H1 (cell line): Measurements from ENCODE around the gene NKPD1. TPM values are rescaled to one million over a fixed set of nuclear protein-coding genes. Genes with fewer than 3 reads are reported as not detected.

ENCODE experiments used
- CTCF ChIA-PET: fragments of 300-600 bp; sonication (Branson Sonifier 250); formaldehyde crosslinking; loops from one replicate; lab custom pipeline; 2021; ENCODE audit not compliant: partially characterized antibody; lab: Charles Lee
- POLR2A ChIA-PET: fragments of 300-600 bp; sonication (Branson Sonifier 250); formaldehyde crosslinking; loops from one replicate; lab custom pipeline; 2021; ENCODE audit warnings: inconsistent platforms; ENCODE audit not compliant: partially characterized antibody; lab: Charles Lee
- DNase-seq, 2 experiments: peaks; one replicate each; pipeline versions ENCODE4 v3.0.0 to v3.0.0-alpha.2; 2010 to 2022; ENCODE audit warnings: low spot score in 2 of 2, low read depth in 1 of 2, mixed read lengths in 1 of 2
- FAIRE-seq: peaks from 2 replicates; lab custom pipeline; 2011; peaks lifted over from hg19 to GRCh38; lab: Jason Lieb, UNC
- H2AFZ ChIP-seq: 2 replicates; pipeline ENCODE4 v1.8.1; 2012; ENCODE audit warnings: low read length, inconsistent platforms
- H2AK5ac ChIP-seq: 2 replicates; pipeline ENCODE4 v1.6.1; 2013; ENCODE audit warnings: low read depth, low read length
- H2BK120ac ChIP-seq: replicated peaks from 2 replicates; pipeline ENCODE3; 2013; ENCODE audit warnings: low read depth, low read length, inconsistent platforms
- H2BK12ac ChIP-seq: 2 replicates; pipeline ENCODE4 v1.6.1; 2013; ENCODE audit warnings: low read depth, low read length
- H2BK15ac ChIP-seq: 2 replicates; pipeline ENCODE4 v1.6.1; 2013; ENCODE audit warnings: low read length
- H2BK20ac ChIP-seq: 2 replicates; pipeline ENCODE4 v1.6.1; 2013; ENCODE audit warnings: low read length
- H2BK5ac ChIP-seq: 2 replicates; pipeline ENCODE4 v1.6.1; 2013; ENCODE audit warnings: low read depth, low read length
- H3K14ac ChIP-seq: 2 replicates; pipeline ENCODE4 v1.6.1; 2013; ENCODE audit warnings: inconsistent platforms; ENCODE audit not compliant: insufficient read length
- H3K18ac ChIP-seq: 2 replicates; pipeline ENCODE4 v1.6.1; 2013; ENCODE audit warnings: low read length; ENCODE audit errors: extremely low read depth
- H3K23ac ChIP-seq: 2 replicates; pipeline ENCODE4 v1.6.1; 2013; ENCODE audit warnings: inconsistent platforms; ENCODE audit not compliant: insufficient read length
- H3K23me2 ChIP-seq: 2 replicates; pipeline ENCODE4 v1.6.1; 2013; ENCODE audit warnings: low read depth, low read length
- H3K27ac ChIP-seq: 2 replicates; pipeline ENCODE4 v1.6.1; 2011; ENCODE audit warnings: low read depth, low read length, inconsistent platforms
- H3K27me3 ChIP-seq, 4 experiments: replicated peaks in 1 of 4; 1 replicate in 1 of 4; 2 replicates in 3 of 4; pipeline versions ENCODE4 v1.6.1 to v1.8.1; 2011 to 2013; ENCODE audit warnings: low read length in 3 of 4, mild to moderate bottlenecking in 3 of 4, inconsistent platforms in 2 of 4, mixed read lengths in 2 of 4, moderate library complexity in 1 of 4; ENCODE audit not compliant: control insufficient read depth in 3 of 4, insufficient read depth in 3 of 4; ENCODE audit errors: extremely low read depth in 1 of 4
- H3K36me3 ChIP-seq, 4 experiments: 2 replicates each; pipeline versions ENCODE4 v1.6.1 to v1.8.1; 2011 to 2013; ENCODE audit warnings: mild to moderate bottlenecking in 4 of 4, low read length in 3 of 4, moderate library complexity in 2 of 4, control low read depth in 1 of 4, inconsistent platforms in 1 of 4; ENCODE audit not compliant: insufficient read depth in 4 of 4, control insufficient read depth in 2 of 4
- H3K4ac ChIP-seq: replicated peaks from 2 replicates; pipeline ENCODE3; 2013; ENCODE audit warnings: low read length, low read depth, mixed read lengths, inconsistent platforms; ENCODE audit not compliant: insufficient read length
- H3K4me1 ChIP-seq, 4 experiments: replicated peaks in 1 of 4; 1 replicate in 1 of 4; 2 replicates in 3 of 4; pipeline versions ENCODE4 v1.6.1 to v1.8.1; 2011 to 2013; ENCODE audit warnings: low read length in 3 of 4, inconsistent platforms in 2 of 4, mixed read lengths in 1 of 4; ENCODE audit not compliant: insufficient read depth in 4 of 4, control insufficient read depth in 3 of 4
- H3K4me2 ChIP-seq, 2 experiments: 2 replicates each; pipeline versions ENCODE4 v1.6.1 to v1.8.1; 2011 to 2013; ENCODE audit warnings: low read depth in 2 of 2, low read length in 2 of 2, control low read depth in 1 of 2, inconsistent platforms in 1 of 2, mild to moderate bottlenecking in 1 of 2; ENCODE audit not compliant: insufficient read depth in 1 of 2
- H3K4me3 ChIP-seq, 4 experiments: fragments of 200-600, 300-600 bp in 1 of 4; sonication (generic), shearing (Covaris generic), sonication (Bioruptor Twin) in 1 of 4; 2 replicates each; pipeline versions ENCODE4 v1.5.1 to v1.8.1; 2011 to 2016; ENCODE audit warnings: low read length in 4 of 4, low read depth in 3 of 4, control low read depth in 2 of 4, inconsistent platforms in 2 of 4, mild to moderate bottlenecking in 2 of 4, mixed read lengths in 1 of 4, moderate library complexity in 1 of 4; ENCODE audit not compliant: insufficient read depth in 2 of 4; ENCODE audit errors: extremely low read depth in 1 of 4
- H3K56ac ChIP-seq: replicated peaks from 2 replicates; pipeline ENCODE3; 2013; ENCODE audit warnings: low read depth, mild to moderate bottlenecking, mixed read lengths, low read length, inconsistent platforms; ENCODE audit not compliant: insufficient read length
- H3K79me1 ChIP-seq: 2 replicates; pipeline ENCODE4 v1.6.1; 2013; ENCODE audit warnings: low read depth, low read length, control low read depth
- H3K79me2 ChIP-seq, 2 experiments: 2 replicates each; pipeline versions ENCODE4 v1.6.1 to v1.8.1; 2012 to 2013; ENCODE audit warnings: low read length in 2 of 2, mild to moderate bottlenecking in 2 of 2, inconsistent platforms in 1 of 2; ENCODE audit not compliant: insufficient read depth in 2 of 2, control insufficient read depth in 1 of 2
- H3K9ac ChIP-seq, 4 experiments: replicated peaks in 1 of 4; 1 replicate in 1 of 4; 2 replicates in 3 of 4; pipeline versions ENCODE4 v1.6.1 to v1.8.1; 2011 to 2013; ENCODE audit warnings: low read depth in 3 of 4, low read length in 3 of 4, control low read depth in 2 of 4, mild to moderate bottlenecking in 2 of 4, moderate library complexity in 2 of 4, inconsistent platforms in 1 of 4; ENCODE audit errors: extremely low read depth in 1 of 4
- H3K9me3 ChIP-seq, 2 experiments: 2 replicates each; pipeline versions ENCODE4 v1.6.1 to v1.8.1; 2012 to 2013; ENCODE audit warnings: mild to moderate bottlenecking in 2 of 2, moderate library complexity in 2 of 2, control low read depth in 1 of 2, inconsistent platforms in 1 of 2, low read depth in 1 of 2, low read length in 1 of 2, mixed read lengths in 1 of 2; ENCODE audit not compliant: insufficient read depth in 2 of 2
- H4K20me1 ChIP-seq, 2 experiments: replicated peaks in 1 of 2; 2 replicates each; pipeline versions ENCODE3 to v1.8.1; 2011 to 2013; ENCODE audit warnings: inconsistent platforms in 2 of 2, low read length in 2 of 2, mild to moderate bottlenecking in 1 of 2; ENCODE audit not compliant: insufficient read depth in 2 of 2, control insufficient read depth in 1 of 2
- H4K5ac ChIP-seq: 2 replicates; pipeline ENCODE4 v1.6.1; 2013; ENCODE audit warnings: low read length, low read depth, mixed read lengths, inconsistent platforms; ENCODE audit not compliant: insufficient read length
- H4K8ac ChIP-seq: 2 replicates; pipeline ENCODE4 v1.8.0; 2013; ENCODE audit warnings: mild to moderate bottlenecking, moderate library complexity, low read length, inconsistent platforms; ENCODE audit not compliant: insufficient read depth; ENCODE audit errors: extremely low read depth
- H4K91ac ChIP-seq: replicated peaks from 2 replicates; pipeline ENCODE3; 2013; ENCODE audit warnings: low read length, mixed read lengths, inconsistent platforms; ENCODE audit not compliant: insufficient read length
- BCL11A ChIP-seq, 2 experiments: IDR thresholded peaks; one replicate each; pipeline ENCODE4 v1.6.1; 2011; ENCODE audit warnings: low read depth in 2 of 2, low read length in 2 of 2, mild to moderate bottlenecking in 2 of 2
- JUND ChIP-seq: IDR thresholded peaks from 2 replicates; pipeline ENCODE4 v1.6.1; 2011; ENCODE audit warnings: mild to moderate bottlenecking, improper control_type of control experiment, low read length
- KDM5A ChIP-seq: fragments of 200-600 bp; IDR thresholded peaks from 2 replicates; pipeline ENCODE4 v1.7.1; 2012; ENCODE audit warnings: mild to moderate bottlenecking, low read length, inconsistent platforms, mixed read lengths
- RBBP5 ChIP-seq: IDR thresholded peaks from 2 replicates; pipeline ENCODE4 v1.7.1; 2012; ENCODE audit warnings: low read depth, mild to moderate bottlenecking, inconsistent platforms, low read length, moderate library complexity, borderline replicate concordance
- USF2 ChIP-seq: IDR thresholded peaks from 2 replicates; pipeline ENCODE4 v1.6.1; 2011; ENCODE audit warnings: low read length, improper control_type of control experiment
- YY1 ChIP-seq: IDR thresholded peaks from 2 replicates; pipeline ENCODE4 v1.6.1; 2011; ENCODE audit warnings: low read depth, mild to moderate bottlenecking, low read length
- WGBS, 2 experiments: shearing (Covaris generic) in 1 of 2; methylation state at CpG; one replicate each; pipeline versions ENCODE4 v1.1.6 to v1.1.7; 2013 to 2015; ENCODE audit warnings: low lambda C conversion rate in 2 of 2, mixed read lengths in 2 of 2, inconsistent platforms in 1 of 2, low coverage in 1 of 2, missing lambda C conversion rate in 1 of 2; ENCODE audit not compliant: insufficient replicate concordance in 2 of 2, insufficient coverage in 1 of 2, insufficient read length in 1 of 2; ENCODE audit errors: extremely low coverage in 1 of 2, missing lambda C conversion rate in 1 of 2; 5-methylcytosine and 5-hydroxymethylcytosine counted together
- polyA plus RNA-seq, 7 experiments: library from polyadenylated mRNA; depleted of rRNA in 3 of 7; stranded (reverse) in 5 of 7; unstranded in 2 of 7; fragments of >200 nt in 5 of 7; fragments of 200-250 nt in 2 of 7; gene quantifications; 1 replicate in 5 of 7; 2 replicates in 1 of 7; 4 replicates in 1 of 7; pipeline versions ENCODE4 v1.2.1 to v1.2.3, GENCODE V29; 2011 to 2013; ENCODE audit warnings: missing spikeins in 2 of 7, mixed read lengths in 2 of 7
- total RNA-seq: library from RNA; stranded (reverse); fragmentation: NEBNext Ultra II Directional; extraction: Animal tissue kit (Norgen Biotek cat#: 25700); gene quantifications from 2 replicates; pipeline ENCODE4 v1.2.1, GENCODE V29; 2021

The NKPD1 gene
- total and polyA plus RNA-seq, 2 of the 8 experiments (the other 6 are each of a cell fraction or from before 2014, with no cell fraction given), result 0.30 to 0.39 TPM

- 0 out of 8 replicates have a peak, but pooled peaks cover 0 to 2% (median 0%) of the 10 kb centered on the region in 4 experiments for H3K36me3 ChIP-seq
- no peak overlapping the region for H2BK120ac ChIP-seq
- H4K8ac ChIP-seq, result no peak overlapping the region
- no peak overlapping the region for H3K18ac ChIP-seq
- H2BK15ac ChIP-seq, result no peak overlapping the region
- H3K4me1 ChIP-seq, result peaks cover 0 to 19% (median 7%) of the 10 kb centered on the region in 4 experiments; a peak in 6 of 7 replicates
- H3K9ac ChIP-seq, result no peak overlapping the region
- H3K27me3 ChIP-seq, result peaks cover 16 to 49% (median 41%) of the 10 kb centered on the region in 4 experiments
- 84% methylated on average over 11 of the region's 11 CpGs; no CpG with 5 or more reads in 1 of the 2 experiments for WGBS, 2 experiments
- no peak overlapping the region for H3K27ac ChIP-seq
- peak overlapping the region; percentile 50; the same call in 1 of the 2 replicates for H2BK12ac ChIP-seq
- H4K20me1 ChIP-seq, result peaks cover 0 to 10% of the 10 kb centered on the region in 2 experiments
- H3K23ac ChIP-seq, result no peak overlapping the region
- no peak overlapping the region for H2BK5ac ChIP-seq
- no peak overlapping the region for H2AFZ ChIP-seq
- H3K4me3 ChIP-seq, result no peak overlapping the region
- H3K79me1 ChIP-seq, result no peaks in the 10 kb centered on the region
- DNase-seq (no peak), FAIRE-seq (no peak)
- H3K9me3 ChIP-seq, result peaks cover 0 to 8% of the 10 kb centered on the region in 2 experiments; a peak in 1 of 4 replicates
- H4K91ac ChIP-seq, result no peak overlapping the region
- H3K4me2 ChIP-seq, result no peak overlapping the region
- no peaks in the 10 kb centered on the region for H3K79me2 ChIP-seq
- H3K56ac ChIP-seq, result no peak overlapping the region
- H4K5ac ChIP-seq, result no peak overlapping the region
- no peak for TF ChIP-seq BCL11A (IDR thresholded peaks at IDR 0.05; ENCODE audit: low read depth in 2 of 2, low read length in 2 of 2)
- TF ChIP-seq USF2, result no peak
- TF ChIP-seq RBBP5, result no peak
- TF ChIP-seq JUND, result no peak
- TF ChIP-seq YY1, result no peak
- no peak for TF ChIP-seq KDM5A
- H2AK5ac ChIP-seq, result no peak overlapping the region
- no peak overlapping the region for H3K14ac ChIP-seq
- ChIA-PET CTCF (interaction anchor here (0.6 to 2.1 kb wide), 9 partner anchors 10 to 183 kb away, joined by 3 to 10 read pairs (median 4); no protein-coding TSS in a partner anchor), POLR2A (interaction anchor here (1.2 to 3.3 kb wide), 3 partner anchors 9 to 147 kb away, joined by 3 to 21 read pairs (median 7); no protein-coding TSS in a partner anchor)
- H3K23me2 ChIP-seq, result peaks cover 9% of the 10 kb centered on the region; the same call in 1 of the 2 replicates
- no peak overlapping the region for H2BK20ac ChIP-seq
- no peak overlapping the region for H3K4ac ChIP-seq
Observed at GRCh38 chr19:45156011-45156630, 4.7 kb downstream of the NKPD1 start.
